GM12878 (cell line): ENCODE data around the gene SEMA4C. TPM values are rescaled to one million over a fixed set of nuclear protein-coding genes. Genes with fewer than 3 reads are reported as not detected.

Experiments
- CBFB ChIP-seq: IDR thresholded peaks from 2 replicates; pipeline ENCODE4 v1.6.1; 2016; ENCODE audit warnings: antibody characterized with exemption, low read depth
- CEBPB ChIP-seq, 2 experiments: fragments of 150-350 bp in 1 of 2; IDR thresholded peaks; 2 replicates each; pipeline ENCODE4 v1.6.1; 2012 to 2014; ENCODE audit warnings: low read depth in 2 of 2, low read length in 2 of 2, borderline replicate concordance in 1 of 2, inconsistent platforms in 1 of 2
- EED ChIP-seq: sonication (generic); IDR thresholded peaks from 2 replicates; pipeline ENCODE4 v1.6.1; 2016; ENCODE audit warnings: antibody characterized with exemption, low read depth
- NBN ChIP-seq: fragments of 450-650 bp; IDR thresholded peaks from 2 replicates; pipeline ENCODE4 v1.6.1; 2016
- RUNX3 ChIP-seq: IDR thresholded peaks from 2 replicates; pipeline ENCODE4 v1.6.1; 2012; ENCODE audit warnings: low read length, inconsistent platforms
- STAT3 ChIP-seq: IDR thresholded peaks from 2 replicates; pipeline ENCODE4 v1.6.1; 2011; ENCODE audit warnings: low read depth, low read length, improper control_type of control experiment
- polyA plus RNA-seq, 11 experiments: library from polyadenylated mRNA; depleted of rRNA in 4 of 11; unstranded in 6 of 11; stranded (reverse) in 5 of 11; fragments of >200 nt; fragmentation: Nextera tagmentation in 4 of 11; fragmentation: Illumina TruSeq in 1 of 11; extraction: Ambion mirVana in 4 of 11; extraction: Trizol in 1 of 11; gene quantifications; 1 replicate in 1 of 11; 2 replicates in 10 of 11; pipeline versions ENCODE4 v1.2.1 to v1.2.3, GENCODE V29; 2011 to 2016; ENCODE audit warnings: inconsistent platforms in 2 of 11, missing spikeins in 2 of 11, low read depth in 1 of 11
- total RNA-seq, 4 experiments: library from RNA; depleted of rRNA in 3 of 4; stranded (reverse); fragments of >200 nt in 3 of 4; fragmentation: Illumina TruSeq in 1 of 4; extraction: Trizol in 1 of 4; gene quantifications; 2 replicates each; pipeline versions ENCODE4 v1.2.1 to v1.2.3, GENCODE V29; 2013 to 2021
- TF ChIP-seq, protein P1 (sequence below): fragments of 450-650 bp; IDR thresholded peaks from 2 replicates; pipeline ENCODE4 v1.6.1; 2016; ENCODE audit warnings: mild to moderate bottlenecking
- TF ChIP-seq, protein P2 (sequence below): fragments of 450-650 bp; IDR thresholded peaks from 2 replicates; pipeline ENCODE4 v1.6.1; 2017; ENCODE audit warnings: mild to moderate bottlenecking, moderate library complexity

SEMA4C gene
- total and polyA plus RNA-seq, 10 of the 15 experiments (the other 5 are each of a cell fraction or from before 2014, with no cell fraction given): 0.06 to 21.6 (median 6.8) TPM

DNA sequence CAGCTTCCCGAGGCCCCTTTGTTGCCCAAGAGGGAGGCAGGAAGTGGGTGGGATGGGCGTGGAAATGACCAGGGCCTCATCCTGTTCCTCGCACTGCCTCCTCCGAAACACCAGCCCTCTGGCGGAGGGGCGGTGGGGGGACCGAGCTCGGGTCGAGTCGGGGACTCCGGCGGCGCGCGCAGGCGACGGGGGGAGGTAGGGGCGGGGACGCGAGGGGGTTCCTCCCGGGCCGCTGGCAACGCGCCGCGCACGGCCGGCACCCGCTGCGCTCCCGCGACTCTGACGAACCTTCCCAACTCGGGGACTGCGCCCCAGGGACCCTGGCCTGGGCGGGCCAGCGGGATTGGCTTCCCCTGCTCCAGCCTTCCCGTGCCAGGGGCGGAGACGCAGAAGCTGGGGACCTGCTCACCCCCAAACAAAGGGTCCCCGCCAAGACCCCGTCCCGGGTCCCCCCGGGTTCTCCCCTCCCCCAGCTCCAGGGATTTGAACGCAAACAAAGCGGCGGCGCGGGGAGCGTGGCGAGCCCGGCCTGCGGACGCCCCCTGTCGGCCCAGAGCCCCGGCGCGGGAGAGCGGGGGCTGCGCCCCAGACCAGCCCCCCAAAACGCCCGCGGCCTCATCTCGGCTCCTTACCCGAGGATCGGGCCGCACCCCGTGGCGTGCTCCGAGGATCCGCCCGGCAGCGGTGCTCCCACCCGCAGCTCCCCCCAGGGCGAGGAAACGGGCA lies 1.2 kb downstream of the SEMA4C start (continued):
- TF ChIP-seq CBFB (no peak), NBN (0 out of 2 replicates have a peak, but pooled peaks have one; percentile 4), RUNX3 (peak; percentile 54), CEBPB (IDR thresholded peaks at IDR 0.05; ENCODE audit: borderline replicate concordance in 1 of 2, low read depth in 2 of 2, low read length in 2 of 2) (0 out of 4 replicates have a peak, but pooled peaks of 1 of the 2 experiments have one; percentile 20), STAT3 (no peak), EED (peak; percentile 8; the same call in 1 of the 2 replicates)
- TF ChIP-seq, protein P1, sequence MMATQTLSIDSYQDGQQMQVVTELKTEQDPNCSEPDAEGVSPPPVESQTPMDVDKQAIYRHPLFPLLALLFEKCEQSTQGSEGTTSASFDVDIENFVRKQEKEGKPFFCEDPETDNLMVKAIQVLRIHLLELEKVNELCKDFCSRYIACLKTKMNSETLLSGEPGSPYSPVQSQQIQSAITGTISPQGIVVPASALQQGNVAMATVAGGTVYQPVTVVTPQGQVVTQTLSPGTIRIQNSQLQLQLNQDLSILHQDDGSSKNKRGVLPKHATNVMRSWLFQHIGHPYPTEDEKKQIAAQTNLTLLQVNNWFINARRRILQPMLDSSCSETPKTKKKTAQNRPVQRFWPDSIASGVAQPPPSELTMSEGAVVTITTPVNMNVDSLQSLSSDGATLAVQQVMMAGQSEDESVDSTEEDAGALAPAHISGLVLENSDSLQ: 0 out of 2 replicates have a peak, but pooled peaks have one; percentile 4
- TF ChIP-seq, protein P2, sequence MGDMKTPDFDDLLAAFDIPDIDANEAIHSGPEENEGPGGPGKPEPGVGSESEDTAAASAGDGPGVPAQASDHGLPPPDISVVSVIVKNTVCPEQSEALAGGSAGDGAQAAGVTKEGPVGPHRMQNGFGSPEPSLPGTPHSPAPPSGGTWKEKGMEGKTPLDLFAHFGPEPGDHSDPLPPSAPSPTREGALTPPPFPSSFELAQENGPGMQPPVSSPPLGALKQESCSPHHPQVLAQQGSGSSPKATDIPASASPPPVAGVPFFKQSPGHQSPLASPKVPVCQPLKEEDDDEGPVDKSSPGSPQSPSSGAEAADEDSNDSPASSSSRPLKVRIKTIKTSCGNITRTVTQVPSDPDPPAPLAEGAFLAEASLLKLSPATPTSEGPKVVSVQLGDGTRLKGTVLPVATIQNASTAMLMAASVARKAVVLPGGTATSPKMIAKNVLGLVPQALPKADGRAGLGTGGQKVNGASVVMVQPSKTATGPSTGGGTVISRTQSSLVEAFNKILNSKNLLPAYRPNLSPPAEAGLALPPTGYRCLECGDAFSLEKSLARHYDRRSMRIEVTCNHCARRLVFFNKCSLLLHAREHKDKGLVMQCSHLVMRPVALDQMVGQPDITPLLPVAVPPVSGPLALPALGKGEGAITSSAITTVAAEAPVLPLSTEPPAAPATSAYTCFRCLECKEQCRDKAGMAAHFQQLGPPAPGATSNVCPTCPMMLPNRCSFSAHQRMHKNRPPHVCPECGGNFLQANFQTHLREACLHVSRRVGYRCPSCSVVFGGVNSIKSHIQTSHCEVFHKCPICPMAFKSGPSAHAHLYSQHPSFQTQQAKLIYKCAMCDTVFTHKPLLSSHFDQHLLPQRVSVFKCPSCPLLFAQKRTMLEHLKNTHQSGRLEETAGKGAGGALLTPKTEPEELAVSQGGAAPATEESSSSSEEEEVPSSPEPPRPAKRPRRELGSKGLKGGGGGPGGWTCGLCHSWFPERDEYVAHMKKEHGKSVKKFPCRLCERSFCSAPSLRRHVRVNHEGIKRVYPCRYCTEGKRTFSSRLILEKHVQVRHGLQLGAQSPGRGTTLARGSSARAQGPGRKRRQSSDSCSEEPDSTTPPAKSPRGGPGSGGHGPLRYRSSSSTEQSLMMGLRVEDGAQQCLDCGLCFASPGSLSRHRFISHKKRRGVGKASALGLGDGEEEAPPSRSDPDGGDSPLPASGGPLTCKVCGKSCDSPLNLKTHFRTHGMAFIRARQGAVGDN: no peak
- TF ChIP-seq, all 136 proteins: peak for 30
